Endothelial cell (in vitro differentiated cells): ENCODE measurements around the gene DUSP9. TPM values are rescaled to one million over a fixed set of nuclear protein-coding genes. Genes with fewer than 3 reads are reported as not detected.
A peak's percentile ranks its signal among the peaks of the same experiment; 100 is the strongest.

Experiments
- DNase-seq: peaks from one replicate; pipeline ENCODE4 v3.0.0; 2021; ENCODE audit warnings: low spot score
- H3K27ac Mint-ChIP-seq: one replicate; pipeline ENCODE4 v1.8.0; 2021; ENCODE audit warnings: mixed read lengths, inconsistent platforms; ENCODE audit not compliant: unreplicated experiment
- H3K27me3 Mint-ChIP-seq: one replicate; pipeline ENCODE4 v1.8.0; 2021; ENCODE audit warnings: mild to moderate bottlenecking, moderate library complexity, mixed read lengths, inconsistent platforms; ENCODE audit not compliant: unreplicated experiment
- H3K36me3 Mint-ChIP-seq: one replicate; pipeline ENCODE4 v1.8.0; 2021; ENCODE audit warnings: mild to moderate bottlenecking, low read depth, mixed read lengths, inconsistent platforms; ENCODE audit not compliant: unreplicated experiment
- H3K4me1 Mint-ChIP-seq: one replicate; pipeline ENCODE4 v1.8.0; 2021; ENCODE audit warnings: mild to moderate bottlenecking, mixed read lengths, inconsistent platforms; ENCODE audit not compliant: unreplicated experiment
- H3K4me3 Mint-ChIP-seq: one replicate; pipeline ENCODE4 v1.8.0; 2021; ENCODE audit warnings: mild to moderate bottlenecking, mixed read lengths, inconsistent platforms; ENCODE audit not compliant: unreplicated experiment
- H3K9me3 Mint-ChIP-seq: one replicate; pipeline ENCODE4 v1.8.0; 2021; ENCODE audit warnings: mixed read lengths, inconsistent platforms; ENCODE audit not compliant: unreplicated experiment
- total RNA-seq: library from RNA; stranded (reverse); fragmentation: NEBNext Ultra II Directional; extraction: Animal tissue kit (Norgen Biotek cat#: 25700); gene quantifications from one replicate; pipeline ENCODE4 v1.2.1, GENCODE V29; 2021; ENCODE audit not compliant: unreplicated experiment
- TF ChIP-seq, protein P1 (sequence below): fragments of 200-600 bp; sonication (generic); IDR thresholded peaks from one replicate; pipeline ENCODE4 v1.5.0; 2021; ENCODE audit warnings: antibody characterized with exemption; ENCODE audit not compliant: unreplicated experiment

DUSP9 gene
- total RNA-seq, 1 donor from 2014 or later = not detected

DNA sequence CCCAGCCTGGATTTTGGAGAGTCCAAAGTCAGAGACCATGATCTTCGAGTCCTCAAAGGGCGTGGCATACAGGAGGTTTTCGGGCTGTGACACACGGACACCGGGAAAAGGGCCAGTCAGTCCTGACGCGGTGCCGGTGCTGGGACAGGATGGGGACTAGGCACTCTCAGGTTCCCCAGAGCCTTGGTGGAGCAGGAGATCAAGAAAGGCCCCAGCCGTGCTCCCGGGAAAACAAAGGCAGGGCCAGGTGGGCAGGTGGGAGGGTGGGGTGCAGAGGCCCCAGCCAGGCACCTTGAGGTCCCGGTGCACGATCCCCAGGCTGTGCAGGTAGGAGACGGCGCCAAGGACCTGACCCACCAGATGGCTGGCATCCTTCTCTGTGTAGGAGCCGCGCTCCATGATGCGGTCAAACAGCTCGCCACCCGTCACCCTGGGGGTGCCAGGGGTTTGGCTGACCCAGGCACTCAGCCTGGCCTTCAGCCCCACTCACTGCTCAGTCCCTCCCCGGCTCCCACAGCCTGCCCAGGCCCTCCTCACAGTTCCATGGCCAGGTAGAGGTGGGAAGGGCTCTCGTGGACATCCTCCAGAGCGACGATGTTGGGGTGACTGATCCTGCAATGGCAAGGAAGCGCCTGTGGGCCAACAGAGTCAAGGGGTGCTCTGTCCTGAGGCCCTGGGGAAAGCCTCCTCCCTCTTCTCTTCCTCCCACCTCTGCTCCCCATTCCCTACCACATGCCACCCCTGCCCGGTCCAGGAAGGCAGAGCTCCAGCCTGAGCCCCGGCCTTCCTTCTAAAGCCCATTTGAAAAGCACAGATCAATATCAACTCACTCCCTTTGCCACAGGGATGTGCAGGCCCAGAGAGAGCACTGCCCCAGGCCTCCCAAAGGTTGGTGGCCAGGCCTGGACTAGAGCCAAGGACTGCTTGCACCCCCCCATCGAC, 24.9 kb downstream of the DUSP9 start:
- H3K27me3 Mint-ChIP-seq = peaks cover 6% of the 10 kb centered on the region

DNA sequence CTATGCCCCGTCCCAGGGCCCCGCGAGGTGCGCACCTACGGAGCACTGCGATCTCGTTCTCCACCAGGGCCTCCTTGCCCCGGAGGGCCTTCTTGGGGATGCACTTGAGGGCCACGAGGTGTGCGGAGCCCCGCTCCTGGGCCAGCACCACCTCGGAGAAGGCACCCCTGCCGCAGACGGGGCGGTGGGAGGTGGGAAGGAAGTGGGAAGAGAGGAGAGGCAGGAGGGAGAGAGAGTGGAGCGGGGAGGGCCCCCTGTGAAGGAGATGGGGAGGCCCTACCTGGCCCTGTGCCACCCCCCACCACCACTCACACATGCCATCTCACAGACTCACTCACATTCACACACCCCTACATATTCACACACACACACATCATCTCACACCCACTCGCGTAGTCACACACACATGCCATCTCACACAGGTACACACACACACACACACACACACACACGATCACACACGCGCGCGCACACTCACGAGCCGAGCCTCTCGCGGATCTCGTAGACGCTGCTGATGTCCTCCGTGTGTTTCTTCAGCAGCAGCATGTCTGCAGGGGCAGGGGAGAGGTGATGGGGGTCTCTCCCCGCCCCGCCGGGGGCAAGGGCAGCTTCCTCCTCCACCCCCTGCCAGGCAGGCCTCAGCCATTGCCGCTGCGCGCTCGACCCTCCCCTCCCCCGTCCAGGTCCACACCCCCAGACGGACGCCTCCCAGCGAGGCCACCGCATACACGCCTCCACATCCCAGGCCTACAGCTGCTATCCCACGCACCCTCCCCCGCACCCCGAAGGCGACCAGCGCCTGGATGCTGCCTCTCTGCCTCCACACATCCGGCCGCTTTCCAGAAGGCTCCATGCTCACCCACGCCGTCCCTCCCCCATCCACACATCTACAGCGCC, 25.8 kb downstream of the DUSP9 start:
- Mint-ChIP-seq H3K27me3 (peaks cover 4% of the 10 kb centered on the region), H3K27ac (no peak overlapping the region), H3K9me3 (no peaks in the 10 kb centered on the region), H3K4me3 (no peak overlapping the region), H3K36me3 (no peaks in the 10 kb centered on the region), H3K4me1 (no peaks in the 10 kb centered on the region)
- TF ChIP-seq, protein P1, sequence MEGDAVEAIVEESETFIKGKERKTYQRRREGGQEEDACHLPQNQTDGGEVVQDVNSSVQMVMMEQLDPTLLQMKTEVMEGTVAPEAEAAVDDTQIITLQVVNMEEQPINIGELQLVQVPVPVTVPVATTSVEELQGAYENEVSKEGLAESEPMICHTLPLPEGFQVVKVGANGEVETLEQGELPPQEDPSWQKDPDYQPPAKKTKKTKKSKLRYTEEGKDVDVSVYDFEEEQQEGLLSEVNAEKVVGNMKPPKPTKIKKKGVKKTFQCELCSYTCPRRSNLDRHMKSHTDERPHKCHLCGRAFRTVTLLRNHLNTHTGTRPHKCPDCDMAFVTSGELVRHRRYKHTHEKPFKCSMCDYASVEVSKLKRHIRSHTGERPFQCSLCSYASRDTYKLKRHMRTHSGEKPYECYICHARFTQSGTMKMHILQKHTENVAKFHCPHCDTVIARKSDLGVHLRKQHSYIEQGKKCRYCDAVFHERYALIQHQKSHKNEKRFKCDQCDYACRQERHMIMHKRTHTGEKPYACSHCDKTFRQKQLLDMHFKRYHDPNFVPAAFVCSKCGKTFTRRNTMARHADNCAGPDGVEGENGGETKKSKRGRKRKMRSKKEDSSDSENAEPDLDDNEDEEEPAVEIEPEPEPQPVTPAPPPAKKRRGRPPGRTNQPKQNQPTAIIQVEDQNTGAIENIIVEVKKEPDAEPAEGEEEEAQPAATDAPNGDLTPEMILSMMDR = no peak
- DNase-seq = no peak

More for the DNA sequence above, 24.9 kb downstream of the DUSP9 start:
- H3K4me3 Mint-ChIP-seq = no peak overlapping the region
- H3K27ac Mint-ChIP-seq = no peak overlapping the region
- H3K36me3 Mint-ChIP-seq = no peaks in the 10 kb centered on the region
- no peaks in the 10 kb centered on the region for H3K4me1 Mint-ChIP-seq
- no peaks in the 10 kb centered on the region for H3K9me3 Mint-ChIP-seq
- TF ChIP-seq, protein P1 = no peak
- DNase-seq = no peak

DNA sequence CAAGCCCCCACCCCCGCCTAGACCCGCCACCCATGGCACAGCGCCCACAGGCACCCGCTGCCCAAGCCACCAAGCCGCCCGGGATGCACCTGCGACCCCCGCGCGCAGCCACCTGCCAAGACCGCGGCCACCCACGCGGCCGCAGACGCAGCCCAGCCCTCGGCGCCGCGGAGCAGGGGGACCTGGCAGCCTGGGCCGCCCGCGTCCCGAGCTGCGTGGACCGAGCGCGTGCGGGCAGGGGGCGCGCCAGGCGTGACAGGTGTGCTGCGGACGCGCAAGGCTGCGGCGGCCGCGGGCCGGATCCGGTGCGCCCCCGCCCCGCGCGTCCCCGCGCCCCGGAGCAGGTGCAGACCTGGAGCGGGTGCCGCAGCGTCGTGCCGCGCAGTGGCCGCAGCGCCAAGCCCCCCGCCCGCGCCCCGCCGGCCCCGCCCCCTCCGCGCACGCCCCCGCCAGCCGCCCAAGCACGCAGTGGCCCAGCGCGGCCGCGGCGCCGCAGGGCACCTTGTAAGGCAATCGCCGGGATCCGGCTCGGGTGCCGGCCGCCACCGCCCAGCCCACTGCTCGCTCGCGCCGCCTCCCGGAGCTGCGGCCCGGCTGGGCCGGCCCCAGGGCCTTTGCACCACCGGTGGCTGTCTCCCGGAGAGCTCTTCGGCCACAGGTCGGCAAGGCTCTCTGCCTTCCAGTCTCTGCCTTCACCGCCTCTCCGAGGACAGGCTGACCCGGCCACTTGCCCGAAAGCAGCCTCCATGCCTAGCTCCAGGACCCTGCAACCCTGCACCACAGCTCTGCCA, 26.6 kb downstream of the DUSP9 start, which contains the start of gene PNCK:
PNCK (minus strand) TSS at position 386 of the 791 bp plus-strand sequence. CDS start 737 bp downstream, outside the sequence.
- no peak for DNase-seq
- H3K27ac Mint-ChIP-seq = no peak within 1 kb of the TSS
- peaks cover 3% of the 10 kb centered on the region for H3K27me3 Mint-ChIP-seq
- H3K4me1 Mint-ChIP-seq = no peaks in the 10 kb centered on the region
- H3K4me3 Mint-ChIP-seq = peak within 1 kb of the TSS; percentile 47
- H3K9me3 Mint-ChIP-seq = no peaks in the 10 kb centered on the region
- no peaks in the 10 kb centered on the region for H3K36me3 Mint-ChIP-seq
- TF ChIP-seq, protein P1 = no peak

DNA sequence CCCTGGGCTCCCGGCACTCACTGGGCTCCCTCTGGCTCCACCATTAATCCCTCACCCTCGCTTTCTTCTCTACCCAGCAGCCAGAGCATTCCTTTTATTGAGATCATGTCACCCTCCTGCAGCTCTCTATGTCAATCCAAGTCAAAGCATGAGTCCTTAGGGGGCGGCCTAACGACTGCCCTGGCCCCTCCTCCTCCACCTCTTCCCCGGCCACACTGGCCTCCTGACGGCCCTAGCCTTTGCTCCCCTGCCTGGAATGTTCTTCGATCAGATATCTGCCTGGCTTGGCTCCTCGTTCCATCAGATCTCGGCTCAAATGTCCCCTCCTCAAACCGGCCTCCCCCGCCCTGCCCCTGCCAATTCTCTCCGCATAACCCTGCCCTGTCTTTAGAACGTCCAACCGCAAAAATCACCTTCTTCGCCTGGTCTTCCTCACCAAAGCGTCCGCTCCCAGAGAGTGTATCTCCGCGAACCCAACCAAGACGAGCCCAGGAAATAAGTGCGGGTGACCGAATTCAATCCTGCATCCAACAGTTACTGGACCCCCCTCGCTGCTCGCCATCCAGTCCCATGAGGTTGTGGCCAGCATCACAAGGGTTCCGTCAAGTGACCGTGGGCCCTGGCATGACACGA, 27.3 kb downstream of the DUSP9 start:
- Mint-ChIP-seq H3K4me1 (no peaks in the 10 kb centered on the region), H3K36me3 (no peaks in the 10 kb centered on the region), H3K9me3 (no peaks in the 10 kb centered on the region), H3K27me3 (peaks cover 3% of the 10 kb centered on the region), H3K27ac (no peak overlapping the region), H3K4me3 (peak overlapping the region; percentile 47)
- no peak for DNase-seq
- TF ChIP-seq, protein P1 = no peak
